KMS-11 (cell line): ENCODE measurements around the gene PRSS27.
"Not testable (repeated sequence)": the region's sequence is repeated elsewhere in the genome, so short reads cannot be mapped to it uniquely, and the experiment has no call there.

ENCODE experiments used
- H2AFZ ChIP-seq: fragments of 200-600 bp; sonication (generic); 2 replicates; pipeline ENCODE4 v1.6.1; 2016; ENCODE audit warnings: antibody characterized with exemption, mixed run types, low read depth
- H3K27ac ChIP-seq: fragments of 200-600 bp; sonication (generic); 2 replicates; pipeline ENCODE4 v1.6.1; 2016; ENCODE audit warnings: mild to moderate bottlenecking, mixed run types
- H3K27me3 ChIP-seq: fragments of 200-600 bp; sonication (generic); 2 replicates; pipeline ENCODE4 v1.6.1; 2017; ENCODE audit warnings: mild to moderate bottlenecking, low read depth, mixed run types, moderate library complexity; ENCODE audit not compliant: insufficient read depth
- H3K36me3 ChIP-seq: fragments of 200-600 bp; sonication (generic); 2 replicates; pipeline ENCODE4 v1.6.1; 2017; ENCODE audit warnings: mild to moderate bottlenecking, mixed run types; ENCODE audit not compliant: insufficient read depth
- H3K4me1 ChIP-seq: fragments of 200-600 bp; sonication (generic); 2 replicates; pipeline ENCODE4 v1.6.1; 2016; ENCODE audit warnings: mild to moderate bottlenecking, low read depth, mixed run types; ENCODE audit not compliant: poor library complexity, severe bottlenecking
- H3K4me2 ChIP-seq: fragments of 200-600 bp; sonication (generic); 2 replicates; pipeline ENCODE4 v1.7.0; 2016; ENCODE audit warnings: mild to moderate bottlenecking, mixed run types
- H3K4me3 ChIP-seq: fragments of 200-600 bp; sonication (generic); IDR thresholded peaks from 2 replicates; pipeline ENCODE4 v1.6.1; 2017; ENCODE audit warnings: low read depth, low read length, mixed read lengths; ENCODE audit not compliant: insufficient read depth
- H3K79me2 ChIP-seq: fragments of 200-600 bp; sonication (generic); 2 replicates; pipeline ENCODE4 v1.6.1; 2016; ENCODE audit warnings: low read depth, mixed run types; ENCODE audit not compliant: insufficient read depth
- H3K9ac ChIP-seq: fragments of 200-600 bp; sonication (generic); 2 replicates; pipeline ENCODE4 v1.6.1; 2016; ENCODE audit warnings: mild to moderate bottlenecking, mixed run types
- H4K20me1 ChIP-seq: fragments of 200-600 bp; sonication (generic); 2 replicates; pipeline ENCODE4 v1.6.1; 2016; ENCODE audit warnings: mild to moderate bottlenecking, mixed run types; ENCODE audit not compliant: insufficient read depth
- TF ChIP-seq, protein P1 (sequence below): fragments of 200-600 bp; sonication (generic); conservative IDR thresholded peaks from 2 replicates; pipeline ENCODE4 v1.6.1; 2017; ENCODE audit warnings: low read depth, mild to moderate bottlenecking, antibody characterized with exemption, low read length, moderate library complexity, mixed read lengths

PRSS27 gene

DNA sequence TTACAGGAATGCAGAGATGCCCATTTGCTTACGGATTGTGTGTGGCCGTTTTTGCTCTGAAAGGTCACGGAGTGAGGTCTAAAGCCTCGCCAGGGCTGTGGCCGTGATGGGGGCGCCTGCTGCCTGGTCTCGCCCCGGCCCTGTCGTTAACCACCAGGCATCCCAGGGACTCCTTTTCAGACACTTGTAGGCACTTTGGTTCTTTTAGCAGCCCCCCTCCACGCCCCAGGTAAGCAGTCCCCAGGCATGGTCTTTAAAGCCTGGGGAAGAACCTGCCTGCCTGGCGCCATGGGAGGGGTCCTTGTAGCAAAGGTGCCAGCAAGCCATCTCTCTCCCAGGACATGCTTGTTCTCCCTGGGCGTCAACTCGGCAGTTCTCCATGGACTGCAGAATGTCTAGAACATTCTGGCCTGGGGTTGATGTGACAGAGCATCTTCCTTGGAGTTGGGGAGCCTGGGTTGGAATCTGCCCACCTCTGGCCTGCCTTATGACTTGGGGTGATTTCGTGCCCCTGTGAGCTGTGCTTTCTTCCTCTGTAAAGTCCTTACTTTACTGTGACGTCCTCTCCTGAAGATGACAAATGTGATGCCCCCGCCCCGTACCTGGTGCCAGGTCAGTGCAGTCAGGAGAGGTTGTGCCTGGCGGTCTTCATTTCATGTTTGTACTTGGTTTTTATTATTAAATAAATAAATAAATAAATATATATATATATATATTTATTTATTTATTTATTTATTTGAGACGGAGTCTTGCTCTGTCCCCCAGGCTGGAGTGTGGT lies 32.3 kb downstream of the PRSS27 start:
- Histone ChIP-seq H3K36me3 (no peaks in the 10 kb centered on the region), H3K9ac (no peak overlapping the region), H3K27ac (no peak overlapping the region), H3K79me2 (peaks cover 34% of the 10 kb centered on the region), H3K4me3 (no peak overlapping the region), H3K4me1 (no peaks in the 10 kb centered on the region), H2AFZ (no peak overlapping the region), H3K4me2 (no peak overlapping the region), H4K20me1 (no peaks in the 10 kb centered on the region), H3K27me3 (no peaks in the 10 kb centered on the region)
- TF ChIP-seq, protein P1, sequence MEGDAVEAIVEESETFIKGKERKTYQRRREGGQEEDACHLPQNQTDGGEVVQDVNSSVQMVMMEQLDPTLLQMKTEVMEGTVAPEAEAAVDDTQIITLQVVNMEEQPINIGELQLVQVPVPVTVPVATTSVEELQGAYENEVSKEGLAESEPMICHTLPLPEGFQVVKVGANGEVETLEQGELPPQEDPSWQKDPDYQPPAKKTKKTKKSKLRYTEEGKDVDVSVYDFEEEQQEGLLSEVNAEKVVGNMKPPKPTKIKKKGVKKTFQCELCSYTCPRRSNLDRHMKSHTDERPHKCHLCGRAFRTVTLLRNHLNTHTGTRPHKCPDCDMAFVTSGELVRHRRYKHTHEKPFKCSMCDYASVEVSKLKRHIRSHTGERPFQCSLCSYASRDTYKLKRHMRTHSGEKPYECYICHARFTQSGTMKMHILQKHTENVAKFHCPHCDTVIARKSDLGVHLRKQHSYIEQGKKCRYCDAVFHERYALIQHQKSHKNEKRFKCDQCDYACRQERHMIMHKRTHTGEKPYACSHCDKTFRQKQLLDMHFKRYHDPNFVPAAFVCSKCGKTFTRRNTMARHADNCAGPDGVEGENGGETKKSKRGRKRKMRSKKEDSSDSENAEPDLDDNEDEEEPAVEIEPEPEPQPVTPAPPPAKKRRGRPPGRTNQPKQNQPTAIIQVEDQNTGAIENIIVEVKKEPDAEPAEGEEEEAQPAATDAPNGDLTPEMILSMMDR, result no peak

DNA sequence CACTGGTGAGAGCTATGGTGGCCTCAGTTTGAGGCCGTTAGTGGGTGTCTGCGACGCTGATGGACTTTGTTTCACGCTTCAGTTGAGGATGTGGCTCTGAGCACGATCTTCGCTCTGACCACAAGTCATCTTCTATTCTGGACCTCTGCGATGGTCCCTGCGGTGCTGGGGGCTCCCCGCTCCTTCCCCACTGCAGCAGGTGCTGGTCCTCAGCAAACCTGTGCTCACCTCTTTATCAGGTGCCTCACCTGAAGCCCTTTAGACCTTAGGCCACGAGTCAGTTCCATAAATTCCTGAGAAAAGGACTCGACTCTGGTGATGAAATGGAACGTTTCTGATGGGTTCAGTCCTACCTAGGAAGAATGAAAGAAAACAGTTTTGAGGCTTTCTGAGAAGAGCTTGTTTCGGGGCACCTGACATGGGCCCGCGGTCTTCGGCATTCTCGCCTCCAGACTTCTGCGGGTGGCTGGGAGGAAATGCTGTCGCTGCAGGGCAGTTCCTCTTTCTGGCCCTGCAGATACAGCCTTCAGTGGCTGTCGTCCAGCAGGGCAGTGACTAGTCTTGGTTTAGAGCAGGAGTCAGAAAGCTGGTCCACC lies 33.0 kb downstream of the PRSS27 start:
- no peak overlapping the region for H3K9ac ChIP-seq
- no peak overlapping the region for H3K27ac ChIP-seq
- H4K20me1 ChIP-seq, result no peaks in the 10 kb centered on the region
- H3K4me1 ChIP-seq, result no peaks in the 10 kb centered on the region
- H3K4me3 ChIP-seq, result no peak overlapping the region
- H2AFZ ChIP-seq, result no peak overlapping the region
- peaks cover 37% of the 10 kb centered on the region for H3K79me2 ChIP-seq
- TF ChIP-seq, protein P1, result no peak
- no peak overlapping the region for H3K4me2 ChIP-seq
- H3K27me3 ChIP-seq, result no peaks in the 10 kb centered on the region
- H3K36me3 ChIP-seq, result no peaks in the 10 kb centered on the region

DNA sequence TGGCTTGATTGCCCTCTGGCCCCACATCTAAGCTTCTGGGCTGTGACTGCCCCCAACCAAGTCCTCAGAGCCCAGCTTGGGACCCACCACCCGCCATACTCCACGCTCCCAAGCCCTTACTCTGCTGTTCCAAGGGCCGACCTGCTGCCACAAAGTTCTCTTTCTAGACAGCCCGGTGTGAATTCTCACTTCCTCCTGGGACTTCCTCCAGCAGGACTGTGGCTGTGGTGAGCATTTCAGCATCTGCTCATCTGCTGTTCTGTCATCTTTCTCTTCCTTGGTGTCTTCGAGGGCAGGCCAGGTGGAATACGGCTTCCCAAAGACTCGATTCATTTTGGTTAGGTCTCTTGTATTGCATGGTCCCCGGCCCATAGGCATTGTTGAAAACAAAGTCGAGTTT lies 33.9 kb downstream of the PRSS27 start:
- H2AFZ ChIP-seq, H3K36me3 ChIP-seq, H4K20me1 ChIP-seq, H3K27ac ChIP-seq, H3K4me2 ChIP-seq, H3K4me3 ChIP-seq, H3K4me1 ChIP-seq, H3K27me3 ChIP-seq, H3K9ac ChIP-seq: not testable (repeated sequence)
- peaks cover 37% of the 10 kb centered on the region for H3K79me2 ChIP-seq

DNA sequence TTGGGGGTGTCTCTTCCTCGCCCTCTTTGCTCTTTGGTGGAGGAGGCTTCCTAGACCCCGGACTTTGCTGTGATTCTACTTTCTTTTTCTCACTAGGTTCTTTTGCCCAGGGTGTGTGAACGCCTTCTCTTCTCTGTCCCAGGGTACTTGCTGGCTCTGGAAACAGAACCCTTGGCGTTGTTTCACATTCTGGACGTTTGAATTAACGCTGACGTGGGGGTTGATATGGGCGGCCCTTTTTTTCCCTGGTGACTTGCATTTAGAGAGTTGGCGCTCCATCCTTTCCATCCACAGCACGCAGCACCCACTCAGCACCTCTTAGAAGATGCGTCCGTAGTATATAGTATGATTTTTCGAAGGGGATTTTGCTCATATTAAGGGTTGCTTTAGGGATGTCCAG lies 37.0 kb downstream of the PRSS27 start:
- Histone ChIP-seq H3K4me2 (peak overlapping the region; percentile 98), H2AFZ (peak overlapping the region; percentile 93; the same call in 1 of the 2 replicates), H3K27ac (peak overlapping the region; percentile 45; the same call in 1 of the 2 replicates), H3K9ac (peak overlapping the region; percentile 81), H3K79me2 (peaks cover 31% of the 10 kb centered on the region)
- H3K4me1 ChIP-seq, H3K4me3 ChIP-seq, H4K20me1 ChIP-seq, H3K27me3 ChIP-seq, H3K36me3 ChIP-seq: not testable (repeated sequence)

DNA sequence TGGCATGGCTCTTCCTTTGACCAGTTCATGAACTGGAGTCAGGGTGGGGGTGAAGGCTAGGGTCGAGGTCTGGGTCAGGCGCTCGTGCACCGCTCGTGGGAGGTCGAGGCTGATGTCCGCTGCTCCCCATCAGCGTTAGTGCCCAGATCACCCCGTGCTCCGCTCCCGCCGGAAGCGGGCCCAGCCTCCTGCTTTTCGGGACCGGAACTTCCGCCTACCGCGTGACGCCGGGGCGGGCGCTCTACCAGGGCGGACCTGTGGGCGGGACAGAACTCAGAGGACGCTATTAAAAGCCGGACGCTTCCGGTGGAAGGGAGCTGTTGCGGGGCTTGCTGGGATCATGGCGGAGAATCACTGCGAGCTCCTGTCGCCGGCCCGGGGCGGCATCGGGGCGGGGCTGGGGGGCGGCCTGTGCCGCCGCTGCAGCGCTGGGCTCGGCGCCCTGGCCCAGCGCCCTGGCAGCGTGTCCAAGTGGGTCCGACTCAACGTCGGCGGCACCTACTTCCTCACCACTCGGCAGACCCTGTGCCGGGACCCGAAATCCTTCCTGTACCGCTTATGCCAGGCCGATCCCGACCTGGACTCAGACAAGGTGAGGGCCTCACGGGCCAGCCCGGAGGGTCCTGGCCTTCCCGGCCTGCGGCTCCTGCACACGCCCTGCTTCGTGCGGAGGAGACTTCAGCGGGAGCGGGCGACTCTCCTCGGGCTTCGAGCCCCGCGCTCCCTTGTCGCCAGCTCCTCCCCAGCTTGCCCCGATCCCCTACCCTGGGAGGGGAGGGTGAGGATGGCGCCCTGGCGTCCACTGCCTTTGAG lies 37.6 kb downstream of the PRSS27 start, which contains the start of gene KCTD5:
KCTD5 (plus strand) TSS at position 315 of the 813 bp plus-strand sequence; CDS start at position 341, 26 bp downstream.
- Histone ChIP-seq H4K20me1 (no peaks in the 10 kb centered on the region), H3K4me1 (peaks cover 8% of the 10 kb centered on the region), H3K4me2 (peak within 1 kb of the TSS; percentile 98), H3K36me3 (no peaks in the 10 kb centered on the region), H3K27ac (peak within 1 kb of the TSS; percentile 45), H3K9ac (peak within 1 kb of the TSS; percentile 81), H3K4me3 (no peak within 1 kb of the TSS), H2AFZ (peak within 1 kb of the TSS; percentile 93), H3K79me2 (peaks cover 26% of the 10 kb centered on the region), H3K27me3 (no peaks in the 10 kb centered on the region)
- TF ChIP-seq, protein P1, result no peak

DNA sequence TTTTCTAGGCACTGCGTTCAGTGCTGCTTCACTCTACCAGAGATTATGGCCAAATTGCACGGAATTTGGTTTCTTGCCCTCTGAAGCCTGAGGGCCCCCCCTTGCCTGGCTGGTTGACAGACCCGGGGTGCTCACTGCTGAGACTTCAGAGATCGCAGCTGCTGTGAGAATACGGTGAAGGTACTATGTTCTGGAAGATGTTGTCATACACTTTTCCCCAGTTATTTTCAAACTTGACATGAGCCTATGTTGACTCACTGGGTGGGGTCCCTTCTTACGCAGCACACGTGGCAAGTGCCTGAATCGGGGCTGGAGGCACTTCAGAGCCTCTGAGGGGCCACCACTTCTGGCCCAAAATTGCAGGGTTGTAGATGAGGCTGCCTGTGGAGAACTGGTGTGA lies 39.7 kb downstream of the PRSS27 start:
- H4K20me1 ChIP-seq, H3K4me2 ChIP-seq, H3K4me3 ChIP-seq, H3K4me1 ChIP-seq, H3K27me3 ChIP-seq, H3K9ac ChIP-seq, H3K27ac ChIP-seq, H3K36me3 ChIP-seq, H2AFZ ChIP-seq: not testable (repeated sequence)
- peaks cover 20% of the 10 kb centered on the region for H3K79me2 ChIP-seq

DNA sequence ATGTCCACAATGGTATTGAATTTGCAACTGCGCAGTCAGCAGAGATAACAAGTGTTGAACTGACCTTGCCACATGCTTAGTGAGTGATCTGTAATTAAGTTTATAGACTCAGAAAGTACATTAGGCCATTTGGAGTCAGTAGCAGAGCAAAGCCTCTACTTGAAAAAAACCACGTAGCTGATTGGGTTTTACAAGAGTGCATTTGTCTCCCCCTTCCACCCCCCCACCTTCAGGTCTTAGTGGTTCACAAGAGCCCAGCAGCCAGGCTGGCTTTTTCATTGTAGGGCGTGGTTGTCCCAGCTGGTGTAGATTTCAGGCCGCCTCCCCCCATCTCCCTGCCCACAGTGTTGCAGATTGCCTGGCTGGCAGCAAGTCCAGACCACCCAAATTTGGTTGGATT lies 40.1 kb downstream of the PRSS27 start:
- H3K4me2 ChIP-seq, H3K9ac ChIP-seq, H3K36me3 ChIP-seq, H3K4me3 ChIP-seq, H4K20me1 ChIP-seq, H2AFZ ChIP-seq, H3K27me3 ChIP-seq, H3K27ac ChIP-seq, H3K4me1 ChIP-seq: not testable (repeated sequence)
- peaks cover 18% of the 10 kb centered on the region for H3K79me2 ChIP-seq
